GM21390 (cell line): ENCODE measurements around the gene ZCCHC3.
A peak's percentile ranks its signal among the peaks of the same experiment; 100 is the strongest.
"Not testable (repeated sequence)": the region's sequence is repeated elsewhere in the genome, so short reads cannot be mapped to it uniquely, and the experiment has no call there.

Experiments used
- ATAC-seq: cut with Tn5 transposase; IDR thresholded peaks from one replicate; pipeline ENCODE4 v1.9.1; 2021; ENCODE audit not compliant: unreplicated experiment

The ZCCHC3 gene

GRCh38 chr20:297098-297924 is at the start of gene ZCCHC3:
ZCCHC3 (plus strand) TSS chr20:297570; CDS start chr20:297587, 17 bp downstream.
- ATAC-seq = peak; percentile 72

GRCh38 chr20:251354-251753 is 46.0 kb upstream of the ZCCHC3 start:
- ATAC-seq = no peak

DNA sequence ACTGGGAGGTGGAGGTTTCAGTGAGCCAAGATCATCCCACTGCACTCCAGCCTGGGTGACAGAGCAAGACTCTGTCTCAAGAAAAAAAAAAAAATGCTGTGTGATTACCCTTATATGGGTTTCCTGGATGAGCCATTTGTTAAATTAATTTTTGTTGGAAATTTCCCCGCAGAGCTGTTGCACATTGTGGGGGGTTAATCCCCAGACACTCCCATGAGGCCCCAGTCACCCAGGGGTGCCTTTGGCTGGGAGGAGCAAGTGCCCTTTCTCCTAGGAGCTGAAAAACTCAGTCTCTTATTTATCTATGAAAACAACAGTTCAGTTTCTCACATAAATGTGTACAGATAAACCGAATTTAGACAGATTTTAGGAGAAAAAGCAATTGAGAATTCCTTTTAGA is 44.6 kb upstream of the ZCCHC3 start:
- ATAC-seq = no peak

DNA sequence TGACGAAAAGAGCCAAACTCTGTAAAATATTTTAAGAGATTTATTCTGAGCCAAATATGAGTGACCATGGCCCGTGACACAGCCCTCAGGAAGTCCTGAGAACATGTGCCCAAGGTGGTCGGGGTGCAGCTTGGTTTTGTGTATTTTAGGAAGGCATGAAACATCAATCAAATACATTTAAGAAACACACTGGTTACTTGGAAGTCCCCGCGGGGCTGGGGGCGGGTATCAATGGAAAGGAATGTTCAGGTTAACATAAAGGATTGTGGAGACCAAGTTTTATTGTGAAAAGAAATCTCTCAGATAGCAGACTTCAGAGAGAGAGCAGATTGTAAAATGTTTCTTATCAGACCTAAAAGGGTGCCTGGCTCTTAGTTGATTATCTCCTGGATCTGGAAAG is 43.9 kb upstream of the ZCCHC3 start:
- ATAC-seq = not testable (repeated sequence)

DNA sequence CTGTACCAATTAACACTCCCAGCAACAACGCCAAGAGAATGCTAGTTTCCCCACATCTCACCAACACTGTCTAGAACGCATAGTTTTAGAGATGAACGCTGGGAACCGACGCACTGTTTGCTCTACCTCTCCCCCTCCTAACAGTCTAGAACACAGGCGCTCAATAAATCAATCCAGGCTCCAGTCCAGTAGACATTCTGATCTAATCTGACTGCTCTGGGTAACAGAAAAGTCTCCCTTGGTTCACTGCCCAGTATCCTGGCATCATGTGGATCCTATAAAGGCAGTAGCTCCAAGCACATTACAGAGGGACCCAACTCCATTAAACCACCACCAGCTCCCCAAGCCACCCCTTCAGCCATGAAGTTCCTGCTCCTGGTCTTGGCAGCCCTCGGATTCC is 40.0 kb upstream of the ZCCHC3 start, which contains the start of gene DEFB132:
DEFB132 (plus strand) TSS at position 306 of the 400 bp plus-strand sequence; CDS start at position 361, 55 bp downstream.
- ATAC-seq = no peak

- ATAC-seq = no peak
Observed at GRCh38 chr20:258269-258858, 39.0 kb upstream of the ZCCHC3 start.

DNA sequence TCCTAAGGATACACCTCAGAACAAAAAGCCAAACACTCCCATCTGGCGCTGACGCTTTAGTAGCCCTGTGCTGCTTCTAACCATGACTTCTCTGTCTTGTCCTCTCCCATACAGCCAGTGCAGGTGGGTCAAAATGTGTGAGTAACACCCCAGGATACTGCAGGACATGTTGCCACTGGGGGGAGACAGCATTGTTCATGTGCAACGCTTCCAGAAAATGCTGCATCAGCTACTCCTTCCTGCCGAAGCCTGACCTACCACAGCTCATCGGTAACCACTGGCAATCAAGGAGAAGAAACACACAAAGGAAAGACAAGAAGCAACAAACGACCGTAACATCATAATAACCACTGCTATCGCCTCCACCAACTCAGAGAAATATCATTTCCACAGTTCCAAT is 38.4 kb upstream of the ZCCHC3 start:
- ATAC-seq = no peak

DNA sequence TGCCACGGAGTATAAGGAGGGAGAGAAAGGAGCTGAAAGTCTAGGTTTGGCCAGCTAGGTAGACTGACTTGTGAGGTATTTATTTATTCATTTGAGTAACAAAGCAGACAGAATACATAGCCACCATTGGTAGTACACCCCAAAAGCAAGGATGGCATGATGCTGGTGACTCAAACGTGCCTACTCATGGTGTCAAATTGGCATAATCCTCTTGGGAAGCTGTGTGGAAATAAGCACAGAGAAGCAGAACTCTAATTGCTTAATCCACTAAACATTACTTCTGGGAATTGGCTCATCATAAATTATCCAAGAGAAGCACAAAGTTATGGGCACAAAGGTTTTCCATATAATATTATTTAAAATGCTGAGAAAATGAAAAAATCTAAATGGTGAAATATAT is 37.4 kb upstream of the ZCCHC3 start:
- no peak for ATAC-seq

DNA sequence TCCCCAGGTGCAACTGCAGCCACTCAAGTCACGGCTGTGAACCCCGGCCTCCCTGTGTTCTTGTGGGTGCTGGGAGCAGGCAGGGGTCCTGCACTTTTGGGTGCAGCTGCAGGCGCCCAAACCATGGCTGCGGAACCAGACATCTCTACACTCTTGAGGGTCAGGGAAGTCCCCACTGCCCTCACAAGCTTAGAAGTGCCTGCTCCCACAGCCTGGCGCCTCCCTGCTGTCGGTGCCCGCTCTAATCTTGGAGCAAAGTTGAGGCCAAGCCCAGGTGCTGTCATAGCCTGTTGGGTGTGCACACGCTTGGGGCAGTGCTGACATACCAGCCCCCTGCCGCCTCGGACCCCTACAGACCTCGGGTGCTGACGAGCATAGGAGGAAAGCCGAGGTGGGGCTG is 33.7 kb upstream of the ZCCHC3 start:
- no peak for ATAC-seq

DNA sequence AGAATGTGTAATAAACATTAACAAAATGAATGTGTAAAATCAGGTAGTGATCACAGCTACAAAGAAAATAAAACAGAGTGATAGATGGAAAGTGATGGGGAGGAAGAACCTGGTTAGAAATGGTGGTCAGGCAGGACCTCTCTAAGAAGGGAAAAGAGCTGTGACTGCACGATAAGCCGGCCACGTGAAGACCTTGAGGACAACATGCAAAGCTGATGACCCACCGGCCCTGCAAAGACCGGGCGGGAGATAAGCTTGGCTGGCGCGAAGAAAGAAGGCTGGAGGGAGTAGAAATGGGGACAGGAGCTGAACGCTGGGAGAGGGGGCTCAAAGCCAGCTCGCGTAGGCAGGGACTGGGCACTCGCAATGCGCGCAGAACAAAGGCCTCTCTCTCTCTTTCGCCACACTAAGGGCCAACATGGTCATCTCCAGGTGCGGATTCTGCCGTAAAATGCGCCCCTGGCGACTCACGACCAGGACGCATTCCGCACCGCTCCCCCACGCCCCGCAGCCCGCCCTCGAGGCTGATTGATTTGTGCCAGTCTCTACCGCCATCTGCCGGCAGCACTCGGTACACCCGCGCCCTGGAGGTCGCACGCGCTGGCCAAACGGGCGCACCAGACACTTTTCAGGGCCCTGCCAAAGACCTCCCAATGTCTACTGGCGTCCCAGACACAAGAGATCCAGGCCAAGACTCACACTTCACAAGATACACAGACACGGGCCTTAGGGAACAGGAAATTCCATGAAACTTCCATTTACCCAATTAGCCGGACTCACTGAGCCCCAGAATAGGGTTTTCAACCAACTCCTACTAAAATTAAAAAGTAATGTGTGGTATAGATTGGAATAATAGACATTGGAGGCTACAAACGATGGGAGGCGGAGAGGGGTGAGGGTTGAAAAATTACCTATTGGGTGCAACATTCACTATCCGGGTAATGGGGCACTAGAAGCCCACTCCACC is 30.5 kb upstream of the ZCCHC3 start:
- ATAC-seq = peak; percentile 94

DNA sequence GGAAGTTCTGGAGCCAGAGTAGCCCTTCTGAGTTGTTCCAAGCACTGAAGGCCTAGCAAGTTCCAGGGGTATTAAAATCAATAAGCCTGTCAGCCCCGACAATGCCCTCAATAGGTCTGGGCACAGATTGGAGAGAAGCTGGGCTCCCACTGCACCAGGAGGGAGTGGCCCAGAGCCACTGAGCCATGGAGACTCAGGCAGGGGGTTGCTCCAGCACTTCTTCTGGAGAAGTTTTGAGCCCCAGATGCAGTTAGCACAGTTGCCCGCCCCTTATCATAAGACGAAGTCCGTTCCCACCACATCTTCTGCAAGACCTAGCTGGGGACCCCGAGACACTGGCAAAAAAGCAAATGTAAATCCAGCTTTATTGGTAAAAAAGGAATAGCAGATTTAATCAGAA is 26.9 kb upstream of the ZCCHC3 start:
- ATAC-seq = no peak

DNA sequence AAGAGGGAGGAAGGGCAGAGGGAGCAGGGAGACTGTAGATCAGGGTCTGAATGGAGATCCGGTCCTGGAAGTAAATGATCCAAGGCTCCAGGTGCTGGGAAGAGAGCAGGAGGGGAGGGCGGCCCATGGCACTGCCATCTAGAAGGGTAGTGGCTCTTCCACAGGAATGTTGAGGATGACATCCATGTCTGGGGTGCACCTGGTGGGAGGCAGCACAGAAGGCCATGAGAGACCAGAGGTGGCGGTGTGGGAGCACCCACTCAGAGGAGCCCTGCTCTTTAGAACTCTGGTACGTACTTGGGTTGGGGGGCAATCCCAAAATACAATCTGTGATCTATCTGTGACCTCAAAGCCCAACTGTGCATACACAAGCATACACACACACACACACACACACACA is 26.3 kb upstream of the ZCCHC3 start:
- ATAC-seq = no peak

GRCh38 chr20:271528-271927 is 25.8 kb upstream of the ZCCHC3 start:
- no peak for ATAC-seq

DNA sequence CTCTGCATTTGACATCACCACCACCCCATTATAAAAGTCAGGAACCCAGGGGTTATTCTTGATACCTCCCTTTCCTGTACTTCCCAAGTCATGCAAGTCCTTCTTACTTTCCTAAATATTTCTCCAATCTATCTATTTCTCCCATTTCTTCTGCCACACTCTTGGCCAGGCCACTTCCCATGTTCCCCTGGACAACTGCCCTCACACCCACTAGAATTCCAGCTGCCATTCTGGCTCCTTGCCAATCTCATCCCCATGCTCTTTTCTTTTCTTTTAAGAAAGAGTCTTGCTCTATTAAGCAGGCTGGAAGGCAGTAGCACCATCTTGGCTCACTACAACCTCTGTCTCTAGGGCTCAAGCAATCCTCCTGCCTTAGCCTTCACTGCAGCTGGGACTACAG is 24.7 kb upstream of the ZCCHC3 start:
- ATAC-seq = no peak

DNA sequence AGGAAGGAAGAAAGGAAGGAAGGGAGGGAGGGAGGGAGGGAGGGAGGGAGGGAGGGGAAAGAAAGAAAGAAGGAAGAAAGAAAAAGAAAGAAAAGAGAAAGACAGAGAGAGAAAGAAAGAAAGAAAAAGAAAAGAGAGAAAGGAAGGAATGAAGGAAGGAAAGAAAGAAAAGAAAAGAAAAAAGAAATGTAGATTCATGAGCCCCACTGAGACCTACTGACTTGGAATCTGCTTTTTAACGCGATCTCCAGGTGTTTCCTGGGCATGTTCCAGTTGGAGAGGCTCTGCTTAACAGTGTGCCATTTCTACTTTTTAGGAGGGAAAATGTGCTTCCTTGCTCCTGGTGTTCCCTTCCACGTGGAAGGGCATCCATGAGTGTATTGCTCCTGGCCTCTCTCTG is 23.5 kb upstream of the ZCCHC3 start:
- no peak for ATAC-seq

GRCh38 chr20:275791-276190 is 21.6 kb upstream of the ZCCHC3 start:
- ATAC-seq = no peak

DNA sequence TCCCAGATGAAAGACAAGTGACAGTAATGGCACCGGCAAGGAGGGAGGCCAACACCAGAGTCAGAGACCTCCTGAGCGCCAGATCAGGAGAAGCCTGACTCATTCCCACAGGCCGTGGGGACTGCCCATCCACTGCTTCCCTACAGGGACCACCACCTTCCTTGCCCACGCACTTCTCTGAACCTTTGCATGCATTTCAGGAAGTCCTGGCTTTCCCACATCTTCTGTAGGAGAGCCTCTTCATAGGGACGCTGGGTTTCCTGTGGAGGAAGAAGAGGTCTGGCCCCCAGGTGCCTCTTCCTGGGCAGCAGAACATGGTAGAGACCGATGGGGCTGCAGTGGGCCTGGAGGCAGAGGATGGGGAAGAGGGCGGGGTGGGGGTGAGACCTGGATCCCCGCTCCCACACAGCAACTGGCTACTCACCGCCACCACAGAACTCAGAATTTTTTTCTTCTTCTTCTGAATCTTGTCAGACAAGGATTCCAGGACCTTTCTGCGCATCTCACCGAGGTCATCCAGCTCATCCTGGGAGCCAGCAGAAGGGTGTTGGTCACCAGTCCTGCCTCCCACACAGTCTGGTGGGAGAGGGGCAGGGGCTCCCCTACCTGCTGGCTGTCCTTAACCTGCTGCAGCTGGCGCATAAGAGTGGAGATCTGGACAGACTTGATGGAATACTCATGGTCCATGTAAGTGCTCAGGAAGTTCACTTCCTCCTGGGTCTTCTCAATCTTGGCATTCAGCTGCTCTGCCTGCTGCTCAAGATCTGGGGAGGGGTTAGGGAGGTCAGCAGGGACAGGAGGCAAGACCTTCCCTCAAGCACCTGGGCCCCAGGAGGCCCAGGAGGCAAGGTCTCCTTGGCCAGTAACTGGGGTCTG is 20.5 kb upstream of the ZCCHC3 start:
- ATAC-seq = no peak

GRCh38 chr20:277496-277781 is 19.9 kb upstream of the ZCCHC3 start:
- no peak for ATAC-seq

- ATAC-seq = no peak
Observed at GRCh38 chr20:278181-278580, 19.2 kb upstream of the ZCCHC3 start.
